HL-60 (cell line): Measurements from ENCODE around the gene ADAMTS2.

Experiments used
- CTCF ChIP-seq: IDR thresholded peaks from one replicate; pipeline ENCODE4 v1.5.1; 2011; ENCODE audit warnings: low read length, control low read depth, inconsistent platforms; ENCODE audit not compliant: insufficient read depth
- GABPA ChIP-seq: IDR thresholded peaks from 2 replicates; pipeline ENCODE4 v1.6.1; 2012; ENCODE audit warnings: low read depth
- REST ChIP-seq: IDR thresholded peaks from 2 replicates; pipeline ENCODE4 v1.6.1; 2012; ENCODE audit warnings: low read depth; ENCODE audit not compliant: insufficient replicate concordance

GRCh38 chr5:179237770-179238627 is 107.3 kb downstream of the ADAMTS2 start:
- TF ChIP-seq CTCF (no peak), REST (no peak), GABPA (no peak)
